HG02678 (cell line): Measurements from ENCODE around the gene ALAS1.
"Not testable (repeated sequence)": the region's sequence is repeated elsewhere in the genome, so short reads cannot be mapped to it uniquely, and the experiment has no call there.

Experiments used
- ATAC-seq: cut with Tn5 transposase; IDR thresholded peaks from one replicate; pipeline ENCODE4 v1.9.1; 2021; ENCODE audit warnings: mild to moderate bottlenecking, moderate library complexity; ENCODE audit not compliant: unreplicated experiment

The ALAS1 gene

GRCh38 chr3:52176951-52177700, 20.8 kb upstream of the ALAS1 start:
- ATAC-seq, result no peak

GRCh38 chr3:52177701-52178042, 20.3 kb upstream of the ALAS1 start:
- ATAC-seq, result no peak

GRCh38 chr3:52178126-52178525, 19.8 kb upstream of the ALAS1 start:
- not testable (repeated sequence) for ATAC-seq

- no peak for ATAC-seq
Measured at GRCh38 chr3:52178537-52178936, 19.4 kb upstream of the ALAS1 start.

- ATAC-seq, result no peak
Measured at GRCh38 chr3:52181543-52181942, 16.4 kb upstream of the ALAS1 start.

- ATAC-seq, result no peak
Measured at GRCh38 chr3:52182196-52182595, 15.8 kb upstream of the ALAS1 start.

GRCh38 chr3:52182691-52183090, 15.3 kb upstream of the ALAS1 start:
- ATAC-seq, result no peak

GRCh38 chr3:52183786-52184445, 14.0 kb upstream of the ALAS1 start:
- ATAC-seq, result no peak

- no peak for ATAC-seq
Measured at GRCh38 chr3:52184690-52185089, 13.3 kb upstream of the ALAS1 start.

GRCh38 chr3:52185311-52185710, 12.6 kb upstream of the ALAS1 start:
- no peak for ATAC-seq

- ATAC-seq, result no peak
Measured at GRCh38 chr3:52185837-52186236, 12.1 kb upstream of the ALAS1 start.

GRCh38 chr3:52186729-52187128, 11.2 kb upstream of the ALAS1 start:
- ATAC-seq, result no peak

- no peak for ATAC-seq
Measured at GRCh38 chr3:52188556-52188955, 9.4 kb upstream of the ALAS1 start.

GRCh38 chr3:52190294-52191074, 7.5 kb upstream of the ALAS1 start:
- no peak for ATAC-seq

GRCh38 chr3:52191663-52192062, 6.3 kb upstream of the ALAS1 start:
- no peak for ATAC-seq

- ATAC-seq, result no peak
Measured at GRCh38 chr3:52193065-52193464, 4.9 kb upstream of the ALAS1 start.

GRCh38 chr3:52194485-52195290, 3.3 kb upstream of the ALAS1 start:
- no peak for ATAC-seq

- no peak for ATAC-seq
Measured at GRCh38 chr3:52195291-52195597, 2.7 kb upstream of the ALAS1 start.

- ATAC-seq, result no peak
Measured at GRCh38 chr3:52195823-52196331, 2.1 kb upstream of the ALAS1 start.

- ATAC-seq, result no peak
Measured at GRCh38 chr3:52196977-52197376, 983 bp upstream of the ALAS1 start.

- no peak for ATAC-seq
Measured at GRCh38 chr3:52197499-52197841, 490 bp upstream of the ALAS1 start.
